Epithelial cell of prostate (primary cell): ENCODE data around the gene ZBED3.
A peak's percentile ranks its signal among the peaks of the same experiment; 100 is the strongest.
"Not testable (repeated sequence)": the region's sequence is repeated elsewhere in the genome, so short reads cannot be mapped to it uniquely, and the experiment has no call there.

Experiments used
- DNase-seq: peaks from one replicate; pipeline ENCODE4 v3.0.0-alpha.2; 2011; ENCODE audit warnings: low read depth, low spot score
- H3K27ac ChIP-seq: fragments of 450-650 bp; 2 replicates; pipeline ENCODE4 v1.5.1; 2017; ENCODE audit warnings: mild to moderate bottlenecking

ZBED3 gene, protein sequence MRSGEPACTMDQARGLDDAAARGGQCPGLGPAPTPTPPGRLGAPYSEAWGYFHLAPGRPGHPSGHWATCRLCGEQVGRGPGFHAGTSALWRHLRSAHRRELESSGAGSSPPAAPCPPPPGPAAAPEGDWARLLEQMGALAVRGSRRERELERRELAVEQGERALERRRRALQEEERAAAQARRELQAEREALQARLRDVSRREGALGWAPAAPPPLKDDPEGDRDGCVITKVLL

DNA sequence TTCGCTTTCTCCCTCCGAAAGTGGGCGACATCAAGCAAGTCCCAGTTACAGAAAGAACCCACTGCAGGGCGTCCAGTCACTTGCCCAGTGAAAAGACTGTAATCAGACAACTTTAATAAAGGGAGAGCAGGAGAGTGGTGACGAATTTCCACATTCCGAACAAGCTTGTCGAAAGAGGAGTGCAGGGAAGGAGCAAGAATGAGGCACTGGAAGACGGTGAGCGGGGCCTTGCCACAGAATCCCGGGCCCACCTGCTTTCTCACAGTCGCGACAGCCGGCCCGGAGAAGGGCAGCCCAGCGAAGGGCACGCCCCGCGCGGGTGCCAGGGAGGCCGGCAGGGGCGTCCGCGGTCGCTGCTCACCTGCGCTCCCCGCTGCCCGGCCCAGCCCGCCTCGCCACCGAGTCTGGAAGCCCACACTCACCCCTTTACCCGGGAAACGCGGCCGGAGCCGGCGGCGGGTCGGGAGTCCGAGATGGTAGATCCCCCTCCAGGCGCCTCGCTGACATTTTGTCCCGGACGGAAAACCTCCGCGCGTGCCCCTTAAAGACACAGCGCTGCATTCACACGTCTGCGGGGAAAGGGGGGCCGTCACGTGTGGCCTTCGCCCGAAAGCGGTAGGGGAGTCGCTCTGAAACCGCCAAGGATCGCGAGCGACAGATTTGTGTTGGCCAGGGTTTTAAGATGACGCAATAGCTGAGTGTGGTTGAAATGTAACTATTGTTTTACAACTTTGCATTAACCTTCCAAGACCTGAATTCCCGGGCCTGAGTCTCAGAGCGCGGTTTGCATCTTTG is at the start of gene ZBED3:
Gene ZBED3, minus strand, starts transcription at position 597 of the 795 bp plus-strand sequence. CDS start 9,407 bp downstream, outside the sequence.
- H3K27ac ChIP-seq: peak within 1 kb of the TSS; percentile 68

DNA sequence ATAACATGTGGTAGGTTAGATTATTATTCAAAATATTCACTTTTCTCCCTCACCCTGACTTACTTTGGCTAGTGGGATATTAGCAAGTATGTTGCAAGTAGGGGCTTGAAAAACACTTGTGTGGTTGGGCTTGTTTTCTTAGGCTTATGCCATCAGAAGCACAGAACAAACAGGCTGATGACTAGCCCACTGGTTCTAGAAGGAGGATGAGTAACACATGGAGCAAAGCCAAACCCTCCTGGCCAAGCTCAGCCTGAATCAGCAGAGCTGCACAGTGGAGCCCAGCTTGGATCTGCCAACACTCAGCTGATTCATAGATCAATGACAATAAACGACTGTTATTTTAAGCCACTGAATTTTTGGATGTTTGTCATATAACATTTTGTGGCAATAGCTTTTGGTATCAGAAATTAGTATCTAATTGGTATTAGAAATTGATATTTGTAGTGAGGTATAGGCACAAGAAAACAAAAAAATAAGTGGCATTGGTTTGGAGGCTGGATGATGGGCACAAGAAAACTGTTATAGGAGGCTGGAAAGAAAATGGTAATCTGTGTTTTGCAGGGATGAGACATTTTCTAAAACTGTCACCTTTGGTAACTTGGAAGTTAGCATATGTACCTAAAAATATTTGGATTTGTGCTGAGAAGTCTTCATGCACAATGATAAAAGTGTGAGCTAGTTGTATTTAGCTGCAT is 46.1 kb upstream of the ZBED3 start:
- no peak overlapping the region for H3K27ac ChIP-seq
- DNase-seq: peak; percentile 98

More for the DNA sequence above, at the start of gene ZBED3:
- no peak for DNase-seq

DNA sequence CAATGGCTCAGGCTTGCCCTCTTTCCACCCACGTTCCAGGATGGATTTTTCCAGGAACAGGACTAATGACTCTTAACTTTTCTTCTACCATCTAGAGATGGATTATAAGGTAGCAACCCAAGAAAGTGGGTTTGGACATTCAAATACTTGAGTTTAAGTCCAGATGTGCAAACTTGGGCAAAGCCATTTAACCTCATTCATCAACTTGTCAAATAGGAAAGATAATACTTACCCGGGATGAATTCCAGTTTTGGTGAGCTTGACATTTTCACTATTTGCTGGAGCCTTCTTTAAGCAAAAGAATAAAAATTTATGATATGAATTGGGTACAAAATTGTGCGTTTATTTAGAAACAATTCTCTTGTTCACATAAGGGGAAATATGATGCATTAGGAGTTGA is 44.3 kb upstream of the ZBED3 start:
- no peak for DNase-seq

DNA sequence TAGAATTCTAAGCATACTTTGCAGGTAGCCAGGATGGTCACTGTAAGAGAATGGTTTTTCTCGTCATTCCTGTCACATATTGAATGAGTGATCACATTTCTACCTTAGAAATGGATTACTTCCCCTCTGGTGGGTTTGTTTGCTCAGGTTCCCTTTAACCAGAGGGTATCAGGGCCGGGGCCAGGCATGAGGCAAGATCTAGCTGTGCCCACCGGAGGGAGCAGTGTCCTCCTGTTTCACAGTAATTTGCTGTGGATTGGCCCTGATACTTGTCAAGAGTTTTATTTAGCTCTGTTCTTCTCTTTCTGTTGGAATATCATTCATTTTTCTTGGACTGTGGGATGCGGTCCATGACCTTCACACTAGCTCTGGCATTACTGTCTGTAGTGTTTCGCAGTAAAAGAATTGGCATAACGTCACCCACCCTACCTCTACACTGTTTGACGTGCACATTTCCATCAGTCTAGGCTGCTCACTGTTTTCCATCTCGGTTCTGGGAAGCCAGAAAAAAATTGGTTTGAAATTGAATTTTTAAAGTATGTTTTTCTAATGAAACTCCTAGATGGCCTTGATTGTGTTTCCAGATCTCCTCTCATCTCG is 42.4 kb upstream of the ZBED3 start:
- no peak for DNase-seq

More for the DNA sequence above, 44.3 kb upstream of the ZBED3 start:
- H3K27ac ChIP-seq: no peak overlapping the region

DNA sequence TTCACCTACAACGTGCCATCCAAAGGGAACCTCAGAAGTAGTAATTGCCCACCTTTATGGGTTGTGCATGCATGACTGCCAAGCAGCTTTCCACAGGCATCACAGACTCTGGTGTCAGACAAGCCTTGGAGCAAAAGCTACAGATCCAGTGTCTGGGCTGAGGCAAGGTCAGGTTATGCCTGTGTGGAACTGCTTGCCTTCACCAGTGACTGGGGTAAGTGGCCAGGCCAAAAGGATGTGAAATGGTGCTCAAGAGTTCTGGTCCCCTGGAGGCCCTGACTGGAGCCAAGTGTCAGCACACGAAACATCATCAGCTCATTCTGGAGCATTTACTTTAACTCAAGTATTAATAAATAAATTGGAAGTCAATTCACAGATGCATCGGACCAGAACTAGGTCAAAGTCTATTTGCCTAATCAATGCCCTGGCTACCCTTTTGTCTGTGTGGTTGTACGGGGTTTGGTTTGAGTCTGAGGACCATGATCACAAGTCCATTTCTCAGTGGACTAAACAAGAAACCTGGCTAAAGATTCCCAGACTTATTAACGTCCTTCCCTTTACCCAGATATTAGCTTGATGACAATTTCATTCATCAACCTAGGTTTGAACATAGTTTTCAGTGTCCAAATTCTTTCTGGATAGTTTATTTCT is 41.5 kb upstream of the ZBED3 start:
- DNase-seq: no peak

More for the DNA sequence above, 42.4 kb upstream of the ZBED3 start:
- H3K27ac ChIP-seq: no peak overlapping the region

DNA sequence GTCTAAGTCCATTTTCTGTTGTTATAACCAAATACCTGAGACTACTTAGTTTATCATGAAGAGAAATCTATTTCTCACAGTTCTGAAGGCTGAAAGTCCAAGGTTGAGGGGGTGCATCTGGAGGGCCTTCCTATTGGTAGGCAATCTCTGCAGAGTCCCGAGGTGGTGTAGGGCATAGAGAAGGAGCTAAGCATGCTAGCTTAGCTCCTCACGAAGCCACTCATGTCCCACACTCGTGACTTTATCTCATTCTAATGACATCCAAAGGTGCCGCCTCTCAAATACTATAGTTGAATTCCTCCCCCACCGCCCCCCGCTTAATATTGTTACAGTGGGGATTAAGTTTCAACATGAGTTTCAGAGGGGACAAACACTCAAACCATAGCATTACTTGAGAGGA is 36.0 kb upstream of the ZBED3 start:
- H3K27ac ChIP-seq: no peak overlapping the region
- DNase-seq: no peak

More for the DNA sequence above, 41.5 kb upstream of the ZBED3 start:
- no peak overlapping the region for H3K27ac ChIP-seq

DNA sequence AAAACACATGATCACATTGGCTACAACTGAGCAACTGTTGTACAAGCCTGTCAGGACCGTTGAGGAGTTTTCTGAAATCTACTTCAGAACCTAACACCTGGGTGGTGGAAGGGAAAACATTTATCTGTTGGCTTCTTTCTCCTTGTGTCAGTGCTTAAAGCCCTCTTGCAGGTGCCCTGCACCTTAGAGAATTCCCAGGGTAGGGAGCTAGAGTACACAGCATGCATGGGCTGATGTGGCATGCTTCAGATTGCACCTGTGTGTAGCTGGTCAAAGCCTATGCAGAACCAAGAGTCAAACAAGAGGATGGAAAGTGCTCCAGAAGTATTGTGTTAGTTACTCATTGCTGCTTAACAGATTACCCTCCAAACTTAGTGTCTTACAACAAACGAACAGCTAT is 33.6 kb upstream of the ZBED3 start:
- H3K27ac ChIP-seq: no peak overlapping the region
- no peak for DNase-seq

DNA sequence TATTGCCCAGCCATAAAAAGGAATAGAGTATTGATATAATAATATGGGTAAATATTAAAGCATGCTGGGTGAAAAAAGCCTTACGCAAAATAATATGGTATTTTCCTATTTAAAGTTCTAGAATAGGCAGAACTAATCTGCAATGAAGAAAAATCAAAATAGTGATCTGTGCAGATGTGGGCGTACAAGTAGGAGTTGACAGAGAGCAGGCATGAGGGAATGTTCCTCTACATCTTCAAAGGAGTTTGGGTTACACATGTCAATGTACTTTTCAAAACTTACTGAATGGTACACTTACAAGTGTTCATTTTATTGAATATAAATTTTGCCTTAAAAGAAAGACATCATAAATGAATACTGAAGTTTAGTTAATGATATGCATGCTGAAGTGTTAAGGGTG is 33.0 kb upstream of the ZBED3 start:
- H3K27ac ChIP-seq: no peak overlapping the region
- DNase-seq: no peak

DNA sequence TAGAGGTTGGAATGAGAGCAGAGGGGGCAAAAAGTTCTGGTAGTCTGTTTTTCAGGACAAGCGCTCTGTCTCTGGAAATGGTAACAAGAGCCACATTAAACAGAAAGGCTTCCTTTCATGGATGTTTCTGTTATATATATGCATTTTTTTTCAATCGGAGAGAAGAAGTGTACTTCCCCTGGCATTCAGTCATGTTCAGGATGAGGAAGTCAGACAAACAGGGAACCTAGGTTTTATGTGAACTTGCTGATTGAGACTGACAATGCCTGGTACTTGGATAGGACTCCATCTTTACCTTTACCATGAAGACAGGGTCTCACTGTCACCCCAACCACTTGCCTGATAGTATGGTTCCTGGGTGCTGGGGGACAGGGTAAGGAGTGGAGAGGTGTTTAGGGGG is 30.1 kb upstream of the ZBED3 start:
- no peak for DNase-seq
- no peak overlapping the region for H3K27ac ChIP-seq

DNA sequence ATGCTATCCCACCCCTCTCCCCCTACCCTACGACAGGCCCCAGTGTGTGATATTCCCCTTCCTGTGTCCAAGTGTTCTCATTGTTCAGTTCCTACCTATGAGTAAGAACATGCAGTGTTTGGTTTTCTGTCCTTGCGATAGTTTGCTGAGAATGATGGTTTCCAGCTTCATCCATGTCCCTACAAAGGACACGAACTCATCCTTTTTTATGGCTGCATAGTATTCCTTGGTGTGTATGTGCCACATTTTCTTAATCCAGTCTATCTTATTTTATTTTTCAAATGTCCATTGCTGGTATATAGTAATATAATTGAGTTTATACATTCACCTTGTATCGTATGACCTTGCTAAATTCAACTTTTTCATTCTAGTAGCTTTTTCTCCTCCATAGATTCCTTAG is 19.9 kb upstream of the ZBED3 start:
- not testable (repeated sequence) for H3K27ac ChIP-seq, DNase-seq

DNA sequence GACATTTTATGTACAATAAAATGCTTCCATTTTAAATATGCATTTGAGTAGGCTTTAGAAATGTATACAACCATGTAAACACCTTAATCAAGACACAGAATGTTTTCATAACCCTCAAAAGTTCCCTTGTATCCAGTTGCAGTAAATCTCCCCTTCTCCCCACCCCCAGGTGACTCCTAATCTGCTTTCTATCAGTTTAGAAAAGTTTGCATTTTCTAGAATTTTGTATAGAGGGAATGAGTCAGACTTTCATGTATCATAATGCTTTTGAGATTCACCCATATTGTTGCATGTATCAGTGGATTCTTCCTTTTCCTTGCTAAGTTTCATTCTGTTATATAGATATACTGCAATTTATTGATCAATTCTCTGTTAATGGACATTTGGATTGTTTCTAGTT is 17.7 kb upstream of the ZBED3 start:
- DNase-seq: no peak
- no peak overlapping the region for H3K27ac ChIP-seq

DNA sequence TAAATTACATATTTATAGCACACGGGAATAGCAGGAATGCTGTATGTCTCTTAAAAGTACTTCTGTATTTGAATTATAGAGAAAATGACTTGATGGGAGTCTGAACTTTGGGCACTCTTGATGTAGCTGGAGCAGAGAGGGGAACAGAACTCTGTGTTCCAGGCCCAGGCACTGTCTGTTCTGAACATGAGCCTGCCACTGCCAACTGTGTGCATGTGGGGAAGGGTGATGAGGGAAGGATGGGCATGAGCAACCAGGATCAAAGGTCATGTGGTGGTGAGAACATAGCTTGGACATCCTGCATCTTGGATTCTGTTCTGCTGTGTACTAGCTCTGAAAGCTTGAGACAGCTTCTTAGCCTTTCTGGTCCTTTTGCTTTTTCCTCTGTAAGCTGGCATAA is 16.4 kb upstream of the ZBED3 start:
- H3K27ac ChIP-seq: no peak overlapping the region
- no peak for DNase-seq

DNA sequence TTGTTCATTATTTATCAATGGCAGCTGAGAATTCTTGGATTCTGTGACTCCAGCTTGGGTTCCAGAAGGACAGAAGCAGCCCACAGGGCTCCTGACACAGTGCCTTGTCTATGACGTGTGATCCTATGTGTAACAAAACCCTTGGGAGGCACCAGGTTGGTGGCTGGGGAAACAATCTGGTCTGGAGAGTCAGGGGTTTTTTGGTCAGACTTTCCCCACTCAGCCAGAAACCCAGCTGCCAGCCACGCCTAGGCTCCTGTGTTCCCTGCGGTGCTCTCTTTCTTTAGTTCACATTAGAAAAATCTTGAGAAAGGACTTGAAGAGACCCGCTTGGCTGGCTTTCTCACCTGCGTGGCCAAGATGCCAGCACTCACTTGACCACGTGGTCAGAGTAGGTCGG is 15.5 kb upstream of the ZBED3 start:
- no peak for DNase-seq
- no peak overlapping the region for H3K27ac ChIP-seq

DNA sequence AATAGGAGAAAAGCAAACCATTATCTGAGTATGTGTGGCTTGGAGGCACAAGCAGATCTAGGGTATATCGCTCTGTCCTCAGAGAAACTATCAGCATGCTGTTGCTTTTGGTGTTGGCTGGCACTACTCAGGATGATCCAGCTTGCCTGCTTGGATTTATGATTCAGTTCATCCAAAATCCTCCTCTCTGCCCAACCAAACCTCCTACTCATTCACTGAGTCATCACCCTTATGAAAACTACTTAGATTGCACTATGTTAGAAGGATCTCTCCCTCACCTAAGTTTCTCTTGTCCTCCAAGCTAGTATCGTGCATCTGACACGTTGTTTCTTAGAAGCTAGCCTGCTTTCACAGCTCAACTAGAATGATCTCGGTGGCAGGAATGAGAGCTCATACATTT is 14.2 kb upstream of the ZBED3 start:
- no peak overlapping the region for H3K27ac ChIP-seq
- DNase-seq: peak; percentile 34

DNA sequence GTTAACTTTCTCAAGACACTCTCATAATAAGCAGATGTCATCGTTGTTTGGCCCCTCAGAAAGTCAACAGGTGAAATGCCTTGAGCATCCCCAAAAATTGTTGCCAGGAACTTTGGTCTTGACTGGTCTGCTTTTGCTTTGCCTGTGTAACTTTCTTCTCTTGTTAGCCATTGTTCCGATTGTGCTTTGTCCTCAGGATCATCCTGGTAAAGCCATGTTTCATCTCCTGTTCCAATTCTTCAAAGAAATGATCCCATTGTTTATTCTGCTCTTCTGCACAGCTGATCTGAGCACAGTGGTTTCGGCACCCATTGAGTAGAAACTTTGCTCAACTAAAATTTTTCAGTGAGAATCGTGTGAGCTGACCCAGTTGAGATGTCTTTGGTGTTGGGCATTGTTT is 8.1 kb upstream of the ZBED3 start:
- H3K27ac ChIP-seq: no peak overlapping the region

DNA sequence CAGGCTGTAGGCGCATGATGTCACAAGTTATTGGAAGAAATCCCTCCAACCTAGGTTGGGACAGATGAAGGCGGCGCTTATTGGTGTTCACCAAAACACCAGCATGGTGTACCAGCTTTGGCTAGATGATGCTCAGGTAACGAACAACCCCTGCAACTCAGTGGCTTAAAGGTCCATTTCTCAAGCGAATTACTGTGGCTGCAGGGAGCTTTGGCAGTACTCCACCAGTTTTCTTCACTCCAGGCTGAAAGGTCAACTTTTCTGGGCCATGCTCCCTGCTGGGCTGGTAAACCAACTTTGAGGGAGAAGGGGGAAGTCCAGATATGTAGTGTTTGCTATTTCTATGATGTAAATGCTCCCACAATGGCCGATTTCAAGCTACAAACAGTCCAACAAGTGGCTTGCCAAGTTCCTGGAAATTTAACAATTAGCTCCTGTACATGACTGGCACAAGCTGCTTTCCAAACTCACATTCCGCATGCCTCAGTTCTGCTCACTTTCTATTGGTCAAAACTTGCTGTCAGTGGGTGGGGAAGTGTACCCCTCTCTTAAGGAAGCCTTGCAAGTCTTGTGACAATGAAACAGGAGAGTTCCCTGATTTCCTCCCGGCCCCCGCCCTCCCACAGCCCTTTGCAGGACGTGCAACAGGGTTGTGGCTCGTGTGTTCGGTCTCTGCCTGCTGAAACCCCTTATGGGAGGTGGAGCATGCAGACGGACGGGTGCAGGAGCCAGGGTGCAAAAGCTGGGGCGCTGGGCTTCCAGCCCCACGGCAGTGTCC is 588 bp upstream of the ZBED3 start:
- DNase-seq: no peak
- peak overlapping the region; percentile 68 for H3K27ac ChIP-seq

More for the DNA sequence above, 8.1 kb upstream of the ZBED3 start:
- no peak for DNase-seq

DNA sequence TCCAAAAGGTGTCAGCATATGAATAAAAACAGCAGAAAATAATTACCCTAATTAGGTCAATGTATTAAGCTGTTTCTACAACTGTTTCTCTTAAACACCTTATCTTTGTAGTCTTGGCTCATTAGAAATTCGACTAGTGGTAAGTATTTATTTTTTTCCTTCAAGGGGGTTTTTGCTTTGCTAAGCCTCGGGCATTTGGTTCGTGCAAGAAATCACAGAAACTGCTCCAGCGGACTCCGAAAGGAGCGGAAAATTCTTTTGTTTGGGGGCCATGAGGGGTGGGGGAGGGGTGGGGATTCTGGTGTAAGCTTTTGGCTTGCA is 757 bp downstream of the ZBED3 start:
- DNase-seq: no peak
- peak overlapping the region; percentile 68 for H3K27ac ChIP-seq

DNA sequence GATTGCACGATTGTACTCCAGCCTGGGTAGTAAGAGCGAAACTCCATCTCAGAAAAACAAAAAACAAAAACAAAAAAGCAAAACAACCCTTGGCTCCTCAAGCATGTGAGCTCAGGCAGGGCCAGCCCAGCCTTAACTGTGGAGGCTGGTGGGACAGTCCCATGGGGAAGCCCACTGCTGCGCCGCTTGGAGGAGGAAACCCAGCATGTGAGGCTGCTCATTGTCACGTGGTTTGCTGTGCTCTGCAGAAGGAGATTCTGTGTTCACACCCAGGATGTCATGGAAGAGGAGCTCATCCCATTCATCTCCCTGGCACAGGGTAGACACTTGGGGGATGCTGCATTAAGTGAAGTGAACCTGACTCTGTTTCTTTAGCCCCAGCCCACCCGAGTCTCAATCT is 4.0 kb downstream of the ZBED3 start:
- H3K27ac ChIP-seq: no peak overlapping the region
- DNase-seq: no peak

DNA sequence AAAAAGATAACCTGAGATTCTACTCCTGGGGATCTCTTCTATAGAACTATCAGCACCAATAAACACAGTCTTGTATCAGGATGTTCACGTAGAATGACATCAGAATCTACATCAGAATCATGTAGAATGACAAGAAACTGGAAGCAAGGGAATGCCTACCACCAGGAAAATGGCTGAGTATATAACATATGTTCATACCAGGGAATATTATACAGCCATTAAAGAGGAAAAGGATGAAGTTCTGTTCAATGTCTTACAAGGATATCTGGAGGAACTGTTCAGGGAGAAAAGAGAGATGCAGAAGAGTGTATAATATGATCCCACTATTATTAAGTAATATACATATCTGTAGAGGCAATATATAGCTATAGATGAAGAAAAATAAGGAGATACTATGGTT is 4.8 kb downstream of the ZBED3 start:
- H3K27ac ChIP-seq: no peak overlapping the region
- DNase-seq: no peak

DNA sequence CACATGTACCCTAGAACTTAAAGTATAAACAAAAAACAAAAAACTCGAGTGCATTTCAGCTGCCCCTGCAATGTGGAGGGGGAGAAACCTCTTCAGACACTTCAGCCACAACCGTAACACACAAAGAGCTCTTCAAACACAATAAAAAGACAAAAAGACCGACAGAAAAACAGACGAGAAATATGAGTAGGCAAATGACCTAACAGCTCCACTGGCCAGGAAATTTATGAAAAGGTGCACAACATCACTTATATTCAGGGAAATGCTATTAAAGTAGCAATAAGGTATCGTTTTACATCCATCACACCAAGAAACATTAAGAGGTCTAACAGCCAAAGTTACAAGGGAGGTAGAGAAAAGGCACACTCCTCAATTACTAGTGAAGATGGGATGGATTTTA is 6.2 kb downstream of the ZBED3 start:
- DNase-seq: no peak
- no peak overlapping the region for H3K27ac ChIP-seq
